ENCODE measurements around the gene COX4I1. TPM values are rescaled to one million over a fixed set of nuclear protein-coding genes. Genes with fewer than 3 reads are reported as not detected.

Gene COX4I1
- total and polyA plus RNA-seq, 7 donors, result 627 to 1,800 (median 1,031) TPM

DNA sequence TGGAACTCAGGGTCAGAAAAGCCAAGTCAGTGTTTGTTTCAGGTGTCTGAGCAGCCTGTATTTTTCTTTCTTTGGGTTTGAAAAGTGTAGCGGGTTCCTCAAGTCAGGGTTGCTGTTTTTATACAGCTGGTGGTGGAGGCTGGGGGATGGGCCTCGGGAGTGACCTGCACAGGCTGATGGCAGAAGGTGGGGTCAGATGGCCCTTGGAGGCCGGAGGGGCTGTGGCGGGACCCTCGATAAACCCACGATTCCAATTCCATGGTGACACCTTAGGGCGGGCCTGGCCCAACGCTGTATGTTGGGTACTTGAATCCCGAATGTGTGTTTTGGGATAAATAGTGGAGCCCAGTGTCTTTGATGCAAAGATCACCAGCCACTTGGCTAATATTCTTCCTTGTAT lies 28.7 kb downstream of the COX4I1 start:
- intact Hi-C loops (cut with DNase I), result loop anchor here in 1 of 2 donors (10.0 kb wide), 1 partner anchor 157 kb away; no protein-coding TSS in a partner anchor
- no peak overlapping the region for H3K27ac ChIP-seq
- no peak for DNase-seq
- ATAC-seq, result no peak
- H3K9me3 ChIP-seq, result no peaks in the 10 kb centered on the region
- peaks cover 0 to 54% (median 12%) of the 10 kb centered on the region in 3 donors for H3K27me3 ChIP-seq (ENCODE audit: insufficient read depth in 3 of 3, low read length in 2 of 3)
- 58 to 70% (median 63%) methylated on average over 9 of the region's 9 CpGs for WGBS, 3 donors
- TF ChIP-seq, protein P1, sequence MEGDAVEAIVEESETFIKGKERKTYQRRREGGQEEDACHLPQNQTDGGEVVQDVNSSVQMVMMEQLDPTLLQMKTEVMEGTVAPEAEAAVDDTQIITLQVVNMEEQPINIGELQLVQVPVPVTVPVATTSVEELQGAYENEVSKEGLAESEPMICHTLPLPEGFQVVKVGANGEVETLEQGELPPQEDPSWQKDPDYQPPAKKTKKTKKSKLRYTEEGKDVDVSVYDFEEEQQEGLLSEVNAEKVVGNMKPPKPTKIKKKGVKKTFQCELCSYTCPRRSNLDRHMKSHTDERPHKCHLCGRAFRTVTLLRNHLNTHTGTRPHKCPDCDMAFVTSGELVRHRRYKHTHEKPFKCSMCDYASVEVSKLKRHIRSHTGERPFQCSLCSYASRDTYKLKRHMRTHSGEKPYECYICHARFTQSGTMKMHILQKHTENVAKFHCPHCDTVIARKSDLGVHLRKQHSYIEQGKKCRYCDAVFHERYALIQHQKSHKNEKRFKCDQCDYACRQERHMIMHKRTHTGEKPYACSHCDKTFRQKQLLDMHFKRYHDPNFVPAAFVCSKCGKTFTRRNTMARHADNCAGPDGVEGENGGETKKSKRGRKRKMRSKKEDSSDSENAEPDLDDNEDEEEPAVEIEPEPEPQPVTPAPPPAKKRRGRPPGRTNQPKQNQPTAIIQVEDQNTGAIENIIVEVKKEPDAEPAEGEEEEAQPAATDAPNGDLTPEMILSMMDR (IDR thresholded peaks at IDR 0.05), result no peak
- H3K36me3 ChIP-seq (ENCODE audit: insufficient read depth in 1 of 2, low read depth in 1 of 2), result no peaks in the 10 kb centered on the region
- H3K4me1 ChIP-seq, result no peaks in the 10 kb centered on the region
- no peak overlapping the region for H3K4me3 ChIP-seq

DNA sequence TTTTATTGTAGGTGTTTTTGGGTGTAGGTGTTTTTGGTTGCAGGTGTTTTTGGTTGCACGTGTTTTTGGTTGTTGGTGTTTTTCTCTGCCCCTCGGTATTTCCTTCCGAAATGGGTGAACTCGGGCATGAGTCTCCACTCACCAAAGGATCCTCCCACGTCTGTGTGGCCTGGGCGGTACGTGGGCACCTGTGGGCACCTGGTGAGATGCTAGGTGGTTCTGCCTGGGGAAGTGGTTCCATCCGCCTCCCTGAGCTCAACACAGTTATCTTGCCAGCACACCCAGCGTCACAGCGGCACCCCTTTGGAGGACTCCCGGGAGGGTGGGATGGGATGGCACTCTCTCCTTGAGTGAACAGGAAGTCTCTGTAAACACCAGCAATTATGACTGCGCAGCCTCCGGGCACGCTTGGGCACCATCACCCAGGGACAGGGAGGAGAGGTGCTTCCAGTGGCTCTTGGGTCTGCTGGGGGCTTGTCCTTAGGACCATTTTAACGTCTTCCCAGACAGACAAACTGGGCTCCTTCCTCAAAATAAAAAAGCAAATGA lies 29.8 kb downstream of the COX4I1 start:
- Histone ChIP-seq H3K27ac (no peak overlapping the region), H3K27me3 (ENCODE audit: insufficient read depth in 3 of 3, low read length in 2 of 3) (peaks cover 0 to 50% (median 14%) of the 10 kb centered on the region in 3 donors), H3K4me1 (no peaks in the 10 kb centered on the region), H3K9me3 (no peaks in the 10 kb centered on the region), H3K4me3 (no peak overlapping the region), H3K36me3 (ENCODE audit: insufficient read depth in 1 of 2, low read depth in 1 of 2) (no peaks in the 10 kb centered on the region)
- intact Hi-C loops (cut with DNase I), result loop anchor here in 1 of 2 donors (10.0 kb wide), 1 partner anchor 156 kb away; no protein-coding TSS in a partner anchor
- DNase-seq (no peak), ATAC-seq (no peak)
- WGBS, 3 donors, result 82 to 84% (median 83%) methylated on average over 14 to 15 of the region's 15 CpGs
- TF ChIP-seq, protein P1 (IDR thresholded peaks at IDR 0.05), result no peak

DNA sequence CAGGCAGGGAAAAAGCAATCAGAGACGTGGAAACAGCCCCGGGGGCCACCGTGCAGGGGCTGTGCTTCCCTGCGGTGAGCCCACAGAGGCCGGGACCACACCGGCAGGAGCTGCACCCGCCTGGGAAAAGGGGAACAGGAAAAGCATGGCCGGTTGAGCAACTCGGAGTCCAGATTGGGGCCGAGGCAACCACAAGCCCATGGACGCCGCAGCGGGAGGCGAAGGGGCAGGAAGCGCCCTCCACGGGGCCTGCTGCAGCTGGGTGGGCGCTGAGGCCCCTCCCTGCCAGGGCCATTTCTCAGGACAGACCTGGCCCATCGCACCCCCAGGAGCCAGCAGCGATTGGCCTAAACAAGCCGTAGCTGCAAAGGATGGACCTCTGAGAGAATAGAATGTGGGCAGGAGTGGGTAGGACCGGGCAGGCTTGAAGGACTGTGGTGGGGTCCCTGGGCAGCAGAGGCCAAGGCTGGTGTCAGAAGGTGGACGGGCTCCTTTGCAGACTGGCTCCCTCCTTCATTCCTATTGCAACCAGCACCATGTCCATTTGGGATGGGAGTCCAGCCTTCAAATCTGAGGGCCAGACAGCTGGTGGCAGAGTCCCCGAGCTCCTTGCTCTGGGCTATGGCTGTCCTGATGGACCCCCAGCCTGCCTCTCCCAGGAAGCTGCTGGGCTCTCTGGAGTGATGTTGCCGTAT lies 30.4 kb downstream of the COX4I1 start:
- 68 to 71% (median 71%) methylated on average over 24 of the region's 24 CpGs for WGBS, 3 donors
- Histone ChIP-seq H3K27me3 (ENCODE audit: insufficient read depth in 3 of 3, low read length in 2 of 3) (peaks cover 0 to 47% (median 14%) of the 10 kb centered on the region in 3 donors), H3K9me3 (no peaks in the 10 kb centered on the region), H3K36me3 (ENCODE audit: insufficient read depth in 1 of 2, low read depth in 1 of 2) (no peaks in the 10 kb centered on the region), H3K4me3 (no peak overlapping the region), H3K27ac (no peak overlapping the region), H3K4me1 (no peaks in the 10 kb centered on the region)
- TF ChIP-seq, protein P1 (IDR thresholded peaks at IDR 0.05), result no peak
- DNase-seq, result peak in 1 of 2 donors; percentile 28
- no peak for ATAC-seq
- intact Hi-C loops (cut with DNase I), result loop anchor here in 1 of 2 donors (10.0 kb wide), 1 partner anchor 155 kb away; no protein-coding TSS in a partner anchor

DNA sequence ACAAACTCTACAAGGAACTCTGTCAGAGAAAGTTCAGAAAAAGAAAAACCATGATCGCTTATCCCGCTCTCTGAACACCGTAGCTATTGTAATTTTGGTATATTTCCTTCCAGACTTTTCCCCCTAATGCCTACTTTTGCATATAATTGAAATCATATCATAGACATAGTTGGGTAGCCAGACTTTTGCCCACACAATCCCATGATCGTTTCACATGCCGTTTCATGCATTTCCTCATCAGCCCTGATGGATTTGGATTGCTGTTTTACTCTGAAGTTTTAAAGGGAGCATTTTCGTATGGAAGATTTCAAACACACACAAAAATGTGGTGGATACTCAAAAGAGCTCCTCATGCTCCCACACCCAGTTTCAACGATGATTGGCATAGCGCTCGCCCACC lies 31.3 kb downstream of the COX4I1 start:
- 71 to 78% (median 74%) methylated on average over 9 of the region's 9 CpGs for WGBS, 3 donors

More for the DNA sequence above, 31.3 kb downstream of the COX4I1 start:
- Histone ChIP-seq H3K36me3 (ENCODE audit: insufficient read depth in 1 of 2, low read depth in 1 of 2) (no peaks in the 10 kb centered on the region), H3K27me3 (ENCODE audit: insufficient read depth in 3 of 3, low read length in 2 of 3) (peaks cover 0 to 47% (median 14%) of the 10 kb centered on the region in 3 donors), H3K27ac (no peak overlapping the region), H3K4me3 (no peak overlapping the region), H3K4me1 (no peaks in the 10 kb centered on the region), H3K9me3 (no peaks in the 10 kb centered on the region)
- intact Hi-C loops (cut with DNase I), result no loop called here
- DNase-seq, result no peak
- ATAC-seq, result no peak
- TF ChIP-seq, protein P1 (IDR thresholded peaks at IDR 0.05), result no peak
